DND-41 (cell line): Measurements from ENCODE around the gene DLL3.

Source experiments
- EZH2 ChIP-seq: IDR thresholded peaks from 3 replicates; pipeline ENCODE4 v1.6.1; 2012; ENCODE audit warnings: borderline replicate concordance, low read depth, mild to moderate bottlenecking, moderate library complexity, low read length, inconsistent platforms; ENCODE audit not compliant: severe bottlenecking
- TF ChIP-seq, protein P1 (sequence below): IDR thresholded peaks from 2 replicates; pipeline ENCODE4 v1.5.1; 2012; ENCODE audit warnings: borderline replicate concordance, low read length, moderate library complexity, mild to moderate bottlenecking; ENCODE audit not compliant: poor library complexity, severe bottlenecking; ENCODE audit errors: extremely low read depth

- TF ChIP-seq, protein P1, sequence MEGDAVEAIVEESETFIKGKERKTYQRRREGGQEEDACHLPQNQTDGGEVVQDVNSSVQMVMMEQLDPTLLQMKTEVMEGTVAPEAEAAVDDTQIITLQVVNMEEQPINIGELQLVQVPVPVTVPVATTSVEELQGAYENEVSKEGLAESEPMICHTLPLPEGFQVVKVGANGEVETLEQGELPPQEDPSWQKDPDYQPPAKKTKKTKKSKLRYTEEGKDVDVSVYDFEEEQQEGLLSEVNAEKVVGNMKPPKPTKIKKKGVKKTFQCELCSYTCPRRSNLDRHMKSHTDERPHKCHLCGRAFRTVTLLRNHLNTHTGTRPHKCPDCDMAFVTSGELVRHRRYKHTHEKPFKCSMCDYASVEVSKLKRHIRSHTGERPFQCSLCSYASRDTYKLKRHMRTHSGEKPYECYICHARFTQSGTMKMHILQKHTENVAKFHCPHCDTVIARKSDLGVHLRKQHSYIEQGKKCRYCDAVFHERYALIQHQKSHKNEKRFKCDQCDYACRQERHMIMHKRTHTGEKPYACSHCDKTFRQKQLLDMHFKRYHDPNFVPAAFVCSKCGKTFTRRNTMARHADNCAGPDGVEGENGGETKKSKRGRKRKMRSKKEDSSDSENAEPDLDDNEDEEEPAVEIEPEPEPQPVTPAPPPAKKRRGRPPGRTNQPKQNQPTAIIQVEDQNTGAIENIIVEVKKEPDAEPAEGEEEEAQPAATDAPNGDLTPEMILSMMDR: no peak
- no peak for TF ChIP-seq EZH2
Measured at GRCh38 chr19:39516270-39516669, 17.5 kb downstream of the DLL3 start.
